A549 (cell line): Measurements from ENCODE around the gene PCSK7. TPM values are rescaled to one million over a fixed set of nuclear protein-coding genes. Genes with fewer than 3 reads are reported as not detected.

ENCODE experiments used
- ATAC-seq, 2 experiments: fragments of 200-7000 bp in 1 of 2; fragments of >200 bp in 1 of 2; cut with Nextera tagmentation in 1 of 2; cut with Tn5 transposase in 1 of 2; 3 replicates each; pipeline versions ENCODE4 v1.8.0 to v1.9.1; 2018 to 2020; ENCODE audit warnings: mild to moderate bottlenecking in 1 of 2, moderate library complexity in 1 of 2
- CTCF ChIA-PET: fragments of 300-600 bp; sonication (Branson Sonifier 250); formaldehyde crosslinking; extraction: SDS; loops from one replicate; lab custom pipeline; 2021; ENCODE audit warnings: antibody characterized with exemption, inconsistent platforms; lab: Yijun Ruan, JAX
- POLR2A ChIA-PET: fragments of 350-600 bp; formaldehyde crosslinking; extraction: SDS; loops from one replicate; lab custom pipeline; 2021; ENCODE audit warnings: antibody characterized with exemption, inconsistent platforms; lab: Yijun Ruan, JAX
- DNase-seq, 2 experiments: peaks; one replicate each; pipeline versions ENCODE4 v3.0.0 to v3.0.0-alpha.2; 2011 to 2016; ENCODE audit warnings: low read depth in 1 of 2, low spot score in 1 of 2
- FAIRE-seq: peaks from 2 replicates; lab custom pipeline; 2011; peaks lifted over from hg19 to GRCh38; lab: Jason Lieb, UNC
- H3K27ac ChIP-seq, 2 experiments: fragments of >200 bp; sonication (Bioruptor Twin); formaldehyde crosslinking; 3 replicates each; pipeline ENCODE4 v1.5.1; 2016 to 2017
- H3K4me1 ChIP-seq: fragments of >200 bp; sonication (Bioruptor Twin); formaldehyde crosslinking; 3 replicates; pipeline ENCODE4 v1.6.1; 2016
- H3K4me2 ChIP-seq: fragments of >200 bp; sonication (Bioruptor Twin); formaldehyde crosslinking; 3 replicates; pipeline ENCODE4 v1.6.1; 2016
- H3K4me3 ChIP-seq: fragments of >200 bp; sonication (Bioruptor Twin); formaldehyde crosslinking; 3 replicates; pipeline ENCODE4 v1.5.1; 2016
- H3K9me3 ChIP-seq: fragments of >200 bp; sonication (Bioruptor Twin); formaldehyde crosslinking; 3 replicates; pipeline ENCODE4 v1.6.1; 2016
- CBX2 ChIP-seq: fragments of 200-600 bp; sonication (generic); IDR thresholded peaks from 2 replicates; pipeline ENCODE4 v1.6.1; 2016; ENCODE audit warnings: low read depth, mild to moderate bottlenecking, borderline replicate concordance
- CEBPB ChIP-seq, 2 experiments: fragments of >200 bp in 1 of 2; sonication (Bioruptor Twin) in 1 of 2; formaldehyde crosslinking in 1 of 2; IDR thresholded peaks; 2 replicates each; pipeline ENCODE4 v1.6.1; 2012 to 2016
- CHD2 ChIP-seq: fragments of 150-350 bp; IDR thresholded peaks from 2 replicates; pipeline ENCODE4 v1.6.1; 2014; ENCODE audit warnings: low read length; ENCODE audit not compliant: partially characterized antibody
- CHD4 ChIP-seq: fragments of 200-600 bp; sonication (generic); IDR thresholded peaks from 2 replicates; pipeline ENCODE4 v1.6.1; 2016; ENCODE audit warnings: antibody characterized with exemption, mild to moderate bottlenecking, borderline replicate concordance
- CTCF ChIP-seq: fragments of >200 bp; sonication (Bioruptor Twin); formaldehyde crosslinking; IDR thresholded peaks from 3 replicates; pipeline ENCODE4 v1.5.1; 2016
- EHF ChIP-seq: fragments of 250-450 bp; sonication (Bioruptor Pico); IDR thresholded peaks from 2 replicates; pipeline ENCODE4 v1.5.0; 2020; ENCODE audit warnings: mild to moderate bottlenecking
- EHMT2 ChIP-seq: fragments of 200-600 bp; sonication (generic); IDR thresholded peaks from 2 replicates; pipeline ENCODE4 v1.6.1; 2016; ENCODE audit warnings: antibody characterized with exemption, low read depth, mild to moderate bottlenecking, moderate library complexity
- ESRRA ChIP-seq: fragments of 150-350 bp; IDR thresholded peaks from 2 replicates; pipeline ENCODE4 v1.6.1; 2014; ENCODE audit warnings: mild to moderate bottlenecking, low read length, borderline replicate concordance
- HDAC2 ChIP-seq: fragments of 200-600 bp; sonication (generic); IDR thresholded peaks from 2 replicates; pipeline ENCODE4 v1.6.1; 2016
- HEYL ChIP-seq: fragments of 250-450 bp; sonication (Bioruptor Pico); IDR thresholded peaks from 2 replicates; pipeline ENCODE4 v1.8.0; 2021; ENCODE audit warnings: mild to moderate bottlenecking, moderate library complexity
- HOXA7 ChIP-seq: fragments of 250-450 bp; sonication (Bioruptor Pico); IDR thresholded peaks from 2 replicates; pipeline ENCODE4 v1.5.0; 2020; ENCODE audit warnings: mild to moderate bottlenecking, moderate library complexity
- KDM1A ChIP-seq: fragments of 200-600 bp; sonication (generic); IDR thresholded peaks from 2 replicates; pipeline ENCODE4 v1.6.1; 2016; ENCODE audit warnings: low read depth, mild to moderate bottlenecking
- MAFK ChIP-seq: fragments of 450-650 bp; IDR thresholded peaks from 2 replicates; pipeline ENCODE4 v1.6.1; 2014; ENCODE audit not compliant: partially characterized antibody
- MYC ChIP-seq: IDR thresholded peaks from 2 replicates; pipeline ENCODE4 v1.6.1; 2012; ENCODE audit warnings: mild to moderate bottlenecking, inconsistent platforms, low read length, improper control_type of control experiment, borderline replicate concordance
- PBX3 ChIP-seq: IDR thresholded peaks from 2 replicates; pipeline ENCODE4 v1.6.1; 2012
- PHF8 ChIP-seq: fragments of 200-600 bp; sonication (generic); IDR thresholded peaks from 2 replicates; pipeline ENCODE4 v1.6.1; 2016; ENCODE audit warnings: low read depth, mild to moderate bottlenecking, antibody characterized with exemption, moderate library complexity, borderline replicate concordance
- POLR2A ChIP-seq: IDR thresholded peaks from 2 replicates; pipeline ENCODE4 v1.6.1; 2012; ENCODE audit warnings: mild to moderate bottlenecking, low read length
- POLR2AphosphoS2 ChIP-seq: conservative IDR thresholded peaks from 2 replicates; pipeline ENCODE4 v1.6.1; 2012; ENCODE audit warnings: low read length, improper control_type of control experiment, inconsistent platforms
- REST ChIP-seq: fragments of 200-600 bp; sonication (generic); IDR thresholded peaks from 2 replicates; pipeline ENCODE4 v1.6.1; 2016; ENCODE audit warnings: antibody characterized with exemption, mild to moderate bottlenecking, moderate library complexity
- RFX5 ChIP-seq: fragments of 450-650 bp; IDR thresholded peaks from 2 replicates; pipeline ENCODE4 v1.7.1; 2014; ENCODE audit warnings: antibody characterized with exemption, mild to moderate bottlenecking, moderate library complexity
- SMC3 ChIP-seq: fragments of >200 bp; sonication (Bioruptor Twin); formaldehyde crosslinking; IDR thresholded peaks from 3 replicates; pipeline ENCODE4 v1.6.1; 2018; ENCODE audit warnings: inconsistent platforms
- TP53 ChIP-seq: fragments of 250-450 bp; sonication (Bioruptor Pico); IDR thresholded peaks from 2 replicates; pipeline ENCODE4 v1.5.0; 2021; ENCODE audit warnings: mild to moderate bottlenecking, moderate library complexity
- ZC3H11A ChIP-seq: fragments of 450-650 bp; IDR thresholded peaks from 2 replicates; pipeline ENCODE4 v1.6.1; 2014; ENCODE audit warnings: antibody characterized with exemption, mild to moderate bottlenecking
- ZNF302 ChIP-seq: fragments of 250-450 bp; sonication (Bioruptor Pico); IDR thresholded peaks from 2 replicates; pipeline ENCODE4 v1.9.0; 2021; ENCODE audit warnings: inconsistent platforms, mild to moderate bottlenecking, moderate library complexity
- WGBS: methylation state at CpG from one replicate; pipeline ENCODE4 v1.1.6; 2017; ENCODE audit errors: missing lambda C conversion rate; 5-methylcytosine and 5-hydroxymethylcytosine counted together
- polyA plus RNA-seq, 4 experiments: library from polyadenylated mRNA; depleted of rRNA in 3 of 4; stranded (reverse); fragments of >200 nt; fragmentation: RNase III in 1 of 4; extraction: RNeasy Plus Mini Kit Qiagen cat#74134 plus additional on column Dnase treatment in 1 of 4; gene quantifications; 2 replicates in 3 of 4; 3 replicates in 1 of 4; pipeline ENCODE4 v1.2.3, GENCODE V29; 2011 to 2017
- TF ChIP-seq, protein P1 (sequence below): fragments of 250-450 bp; sonication (Bioruptor Pico); IDR thresholded peaks from 2 replicates; pipeline ENCODE4 v1.5.0; 2021; ENCODE audit warnings: mild to moderate bottlenecking, moderate library complexity, borderline replicate concordance
- TF ChIP-seq, protein P2 (sequence below): fragments of 250-450 bp; sonication (Bioruptor Pico); IDR thresholded peaks from 2 replicates; pipeline ENCODE4 v1.5.0; 2020; ENCODE audit warnings: low read depth, mild to moderate bottlenecking, moderate library complexity

Gene PCSK7
- polyA plus RNA-seq, 2 of the 4 experiments (the other 2 are of a cell fraction), result 9.8 to 17.8 TPM

DNA sequence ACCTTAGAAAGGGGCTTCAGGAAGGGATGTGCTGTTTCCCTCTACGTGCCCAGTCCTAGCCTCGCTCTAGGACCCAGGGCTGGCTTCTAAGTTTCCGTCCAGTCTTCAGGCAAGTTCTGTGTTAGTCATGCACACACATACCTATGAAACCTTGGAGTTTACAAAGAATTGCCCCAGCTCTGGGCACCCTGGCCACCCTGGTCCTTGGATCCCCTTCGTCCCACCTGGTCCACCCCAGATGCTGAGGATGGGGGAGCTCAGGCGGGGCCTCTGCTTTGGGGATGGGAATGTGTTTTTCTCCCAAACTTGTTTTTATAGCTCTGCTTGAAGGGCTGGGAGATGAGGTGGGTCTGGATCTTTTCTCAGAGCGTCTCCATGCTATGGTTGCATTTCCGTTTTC, 34.9 kb downstream of the PCSK7 start:
- no peak overlapping the region for H3K4me3 ChIP-seq
- no peak overlapping the region for H3K27ac ChIP-seq
- ATAC-seq (no peak), FAIRE-seq (no peak), DNase-seq (no peak)
- TF ChIP-seq HOXA7, result no peak
- TF ChIP-seq CHD4, result no peak
- TF ChIP-seq ZC3H11A, result no peak
- no peak for TF ChIP-seq TP53 (CRISPR knock-in tag)
- no peak for TF ChIP-seq CBX2
- TF ChIP-seq, protein P1, sequence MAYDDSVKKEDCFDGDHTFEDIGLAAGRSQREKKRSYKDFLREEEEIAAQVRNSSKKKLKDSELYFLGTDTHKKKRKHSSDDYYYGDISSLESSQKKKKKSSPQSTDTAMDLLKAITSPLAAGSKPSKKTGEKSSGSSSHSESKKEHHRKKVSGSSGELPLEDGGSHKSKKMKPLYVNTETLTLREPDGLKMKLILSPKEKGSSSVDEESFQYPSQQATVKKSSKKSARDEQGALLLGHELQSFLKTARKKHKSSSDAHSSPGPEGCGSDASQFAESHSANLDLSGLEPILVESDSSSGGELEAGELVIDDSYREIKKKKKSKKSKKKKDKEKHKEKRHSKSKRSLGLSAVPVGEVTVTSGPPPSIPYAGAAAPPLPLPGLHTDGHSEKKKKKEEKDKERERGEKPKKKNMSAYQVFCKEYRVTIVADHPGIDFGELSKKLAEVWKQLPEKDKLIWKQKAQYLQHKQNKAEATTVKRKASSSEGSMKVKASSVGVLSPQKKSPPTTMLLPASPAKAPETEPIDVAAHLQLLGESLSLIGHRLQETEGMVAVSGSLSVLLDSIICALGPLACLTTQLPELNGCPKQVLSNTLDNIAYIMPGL, result no peak
- TF ChIP-seq, protein P2, sequence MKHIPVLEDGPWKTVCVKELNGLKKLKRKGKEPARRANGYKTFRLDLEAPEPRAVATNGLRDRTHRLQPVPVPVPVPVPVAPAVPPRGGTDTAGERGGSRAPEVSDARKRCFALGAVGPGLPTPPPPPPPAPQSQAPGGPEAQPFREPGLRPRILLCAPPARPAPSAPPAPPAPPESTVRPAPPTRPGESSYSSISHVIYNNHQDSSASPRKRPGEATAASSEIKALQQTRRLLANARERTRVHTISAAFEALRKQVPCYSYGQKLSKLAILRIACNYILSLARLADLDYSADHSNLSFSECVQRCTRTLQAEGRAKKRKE, result no peak
- no peak for TF ChIP-seq CEBPB (IDR thresholded peaks at IDR 0.05)
- TF ChIP-seq PBX3, result no peak
- TF ChIP-seq PHF8, result no peak
- no peak for TF ChIP-seq HEYL (CRISPR knock-in tag)
- no peak for TF ChIP-seq EHMT2
- no peak for TF ChIP-seq MYC
- TF ChIP-seq EHF (CRISPR knock-in tag), result no peak
- TF ChIP-seq RFX5, result no peak
- TF ChIP-seq SMC3, result no peak
- TF ChIP-seq HDAC2, result no peak
- TF ChIP-seq REST, result no peak
- H3K4me2 ChIP-seq, result no peak overlapping the region
- CTCF ChIA-PET, result interaction anchor here (1.5 to 1.6 kb wide), 2 partner anchors 17 to 29 kb away, joined by 8 read pairs; no protein-coding TSS in a partner anchor
- POLR2A ChIA-PET, result no interaction called here
- 92% methylated on average over 5 of the region's 7 CpGs for WGBS
- H3K9me3 ChIP-seq, result no peaks in the 10 kb centered on the region
- H3K4me1 ChIP-seq, result peaks cover 21% of the 10 kb centered on the region

- CTCF ChIA-PET, result interaction anchor here (1.1 to 2.2 kb wide), 3 partner anchors 13 to 16 kb away, joined by 3 to 9 read pairs (median 8); no protein-coding TSS in a partner anchor
- POLR2A ChIA-PET, result no interaction called here
- Histone ChIP-seq H3K4me3 (no peak overlapping the region), H3K9me3 (no peaks in the 10 kb centered on the region)
- FAIRE-seq (no peak), DNase-seq (no peak), ATAC-seq (no peak)
- WGBS, result 96% methylated on average over 15 of the region's 19 CpGs
- TF ChIP-seq KDM1A (no peak), MAFK (no peak), RFX5 (no peak), CTCF (no peak), POLR2AphosphoS2 (no peak), ZNF302 (CRISPR knock-in tag) (no peak), REST (no peak), EHF (CRISPR knock-in tag) (no peak), POLR2A (no peak), ESRRA (no peak), CHD2 (no peak)
- TF ChIP-seq, all 56 proteins: peak for 0
- Histone ChIP-seq H3K4me2 (no peak overlapping the region), H3K4me1 (peaks cover 21% of the 10 kb centered on the region), H3K27ac (no peak overlapping the region)
Measured at GRCh38 chr11:117195761-117196160, 36.1 kb downstream of the PCSK7 start.
